Memory B cell (primary cell): ENCODE data around the gene RTKN.
A peak's percentile ranks its signal among the peaks of the same experiment; 100 is the strongest.

Experiments
- ATAC-seq: fragments of 150-1000 bp; cut with Tn5 transposase; 2 replicates; pipeline ENCODE4 v1.10.0; 2021; ENCODE audit warnings: low read depth, mild to moderate bottlenecking, moderate library complexity
- DNase-seq, 2 donors: peaks; one replicate each; pipeline ENCODE4 v3.0.0; 2022; ENCODE audit warnings: low spot score in 2 of 2
- H3K27ac Mint-ChIP-seq: one replicate; pipeline ENCODE4 v1.8.0; 2022; ENCODE audit warnings: mild to moderate bottlenecking, moderate library complexity, mixed read lengths
- H3K27me3 Mint-ChIP-seq: one replicate; pipeline ENCODE4 v1.8.0; 2022; ENCODE audit warnings: mixed read lengths
- H3K36me3 Mint-ChIP-seq: one replicate; pipeline ENCODE4 v1.8.0; 2022; ENCODE audit warnings: mild to moderate bottlenecking, mixed read lengths
- H3K4me1 Mint-ChIP-seq: one replicate; pipeline ENCODE4 v1.8.0; 2022; ENCODE audit warnings: mixed read lengths
- H3K4me3 Mint-ChIP-seq: one replicate; pipeline ENCODE4 v1.8.0; 2022; ENCODE audit warnings: mild to moderate bottlenecking, moderate library complexity, mixed read lengths
- H3K9me3 Mint-ChIP-seq: one replicate; pipeline ENCODE4 v1.8.0; 2022; ENCODE audit warnings: mixed read lengths

The RTKN gene

DNA sequence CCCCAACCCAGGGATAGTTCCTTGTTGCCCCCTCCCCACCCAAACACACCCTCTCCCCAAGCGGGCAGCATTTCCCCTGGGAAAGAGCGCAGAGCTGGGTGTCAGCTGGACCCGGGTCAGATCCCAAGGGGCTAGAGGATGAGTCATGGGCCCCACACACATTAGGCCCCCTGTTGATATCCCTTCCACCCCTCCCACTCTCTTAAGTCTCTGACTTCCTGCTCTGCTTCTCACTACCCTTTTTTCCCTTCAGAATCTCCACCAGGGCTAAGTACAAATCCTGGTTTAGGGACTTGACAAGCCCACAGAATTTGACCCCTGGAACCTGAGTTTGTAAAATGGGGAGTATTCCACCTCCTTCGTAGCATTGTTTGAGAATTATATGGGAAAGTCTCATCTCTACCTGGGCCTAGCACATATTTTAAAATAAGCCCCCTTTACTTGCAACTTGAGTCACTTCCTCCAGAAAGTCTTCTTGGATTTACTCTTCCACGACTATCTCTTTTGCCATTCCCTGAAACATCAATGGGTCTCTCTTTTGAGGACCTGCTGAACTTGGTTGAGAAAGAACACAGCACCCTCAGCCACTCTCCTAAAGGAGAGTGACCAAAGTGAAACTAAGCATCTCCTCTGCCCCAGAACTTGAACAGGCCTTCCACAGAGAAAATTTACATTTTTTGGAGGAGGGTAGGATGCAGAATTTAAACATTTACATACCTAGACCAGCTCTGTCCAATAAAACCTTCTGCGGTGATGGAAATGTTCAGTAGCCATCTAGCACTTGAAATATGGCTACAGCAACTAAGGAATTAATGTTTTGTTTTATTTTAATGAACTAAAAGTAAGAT is 4.7 kb downstream of the RTKN start:
- peaks cover 2% of the 10 kb centered on the region for H3K27me3 Mint-ChIP-seq
- H3K36me3 Mint-ChIP-seq: no peaks in the 10 kb centered on the region
- H3K4me1 Mint-ChIP-seq: peaks cover 17% of the 10 kb centered on the region
- ATAC-seq (no peak), DNase-seq (no peak)
- no peak overlapping the region for H3K27ac Mint-ChIP-seq
- no peaks in the 10 kb centered on the region for H3K9me3 Mint-ChIP-seq
- no peak overlapping the region for H3K4me3 Mint-ChIP-seq

DNA sequence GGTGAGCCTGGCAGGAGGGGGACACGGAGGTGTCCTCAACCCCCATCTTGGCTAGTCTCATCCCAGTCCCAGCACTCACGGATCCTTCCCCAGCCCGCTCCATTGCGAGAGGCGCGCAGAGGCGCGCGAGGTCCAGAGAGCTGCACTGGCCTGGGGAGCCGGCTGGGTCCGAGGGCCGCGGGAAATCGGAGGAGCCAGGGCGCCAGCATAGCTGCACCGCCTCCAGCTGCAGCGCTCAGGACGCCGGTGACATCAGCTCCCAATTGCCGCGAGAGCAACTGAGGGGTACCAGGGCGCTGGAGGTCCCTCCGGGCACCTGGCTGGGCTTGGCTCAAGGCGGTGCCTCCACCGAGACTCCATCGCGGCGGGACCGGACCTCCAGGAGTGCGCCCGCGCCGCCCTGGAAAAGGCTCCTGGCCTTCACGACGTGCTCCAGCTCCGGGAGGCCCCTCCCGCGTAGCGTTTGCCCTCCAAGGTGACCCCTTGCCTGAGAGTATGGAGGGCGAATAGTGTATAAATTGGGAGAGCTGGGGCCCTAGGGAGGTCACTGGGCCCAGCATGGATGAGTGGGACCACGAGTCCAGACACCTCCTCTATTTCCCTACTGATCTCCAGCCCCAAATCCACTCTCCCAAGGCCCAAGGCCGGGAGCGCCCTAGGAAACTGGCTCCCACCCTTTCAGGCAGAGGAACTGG is 5.5 kb downstream of the RTKN start:
- no peak overlapping the region for H3K4me3 Mint-ChIP-seq
- ATAC-seq: no peak
- H3K9me3 Mint-ChIP-seq: no peaks in the 10 kb centered on the region
- no peak overlapping the region for H3K27ac Mint-ChIP-seq
- H3K4me1 Mint-ChIP-seq: peaks cover 17% of the 10 kb centered on the region
- DNase-seq: no peak
- H3K36me3 Mint-ChIP-seq: no peaks in the 10 kb centered on the region
- peaks cover 2% of the 10 kb centered on the region for H3K27me3 Mint-ChIP-seq

DNA sequence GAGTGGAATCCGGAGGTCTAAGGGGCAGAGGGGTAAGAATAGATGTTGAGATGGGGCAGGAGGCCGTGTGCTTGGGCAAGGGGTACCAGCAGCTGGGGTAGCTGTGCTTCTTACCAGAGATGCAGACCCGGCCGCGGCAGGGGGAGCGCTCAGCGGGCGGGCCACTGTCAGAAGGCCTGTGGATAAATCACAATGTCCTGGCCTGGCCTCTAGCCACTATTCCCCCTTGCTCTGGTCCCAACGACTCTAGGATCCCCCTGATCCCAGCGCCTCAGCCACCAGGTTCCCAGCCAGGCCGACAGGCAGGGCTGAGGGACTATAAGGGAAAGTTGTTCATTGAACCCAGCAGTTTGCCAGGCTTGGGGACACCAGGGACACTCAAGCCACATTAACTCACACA is 11.2 kb downstream of the RTKN start:
- Mint-ChIP-seq H3K27ac (no peak overlapping the region), H3K4me3 (no peak overlapping the region), H3K27me3 (no peaks in the 10 kb centered on the region), H3K36me3 (peaks cover 6% of the 10 kb centered on the region), H3K9me3 (no peaks in the 10 kb centered on the region), H3K4me1 (no peaks in the 10 kb centered on the region)
- no peak for DNase-seq
- ATAC-seq: no peak

DNA sequence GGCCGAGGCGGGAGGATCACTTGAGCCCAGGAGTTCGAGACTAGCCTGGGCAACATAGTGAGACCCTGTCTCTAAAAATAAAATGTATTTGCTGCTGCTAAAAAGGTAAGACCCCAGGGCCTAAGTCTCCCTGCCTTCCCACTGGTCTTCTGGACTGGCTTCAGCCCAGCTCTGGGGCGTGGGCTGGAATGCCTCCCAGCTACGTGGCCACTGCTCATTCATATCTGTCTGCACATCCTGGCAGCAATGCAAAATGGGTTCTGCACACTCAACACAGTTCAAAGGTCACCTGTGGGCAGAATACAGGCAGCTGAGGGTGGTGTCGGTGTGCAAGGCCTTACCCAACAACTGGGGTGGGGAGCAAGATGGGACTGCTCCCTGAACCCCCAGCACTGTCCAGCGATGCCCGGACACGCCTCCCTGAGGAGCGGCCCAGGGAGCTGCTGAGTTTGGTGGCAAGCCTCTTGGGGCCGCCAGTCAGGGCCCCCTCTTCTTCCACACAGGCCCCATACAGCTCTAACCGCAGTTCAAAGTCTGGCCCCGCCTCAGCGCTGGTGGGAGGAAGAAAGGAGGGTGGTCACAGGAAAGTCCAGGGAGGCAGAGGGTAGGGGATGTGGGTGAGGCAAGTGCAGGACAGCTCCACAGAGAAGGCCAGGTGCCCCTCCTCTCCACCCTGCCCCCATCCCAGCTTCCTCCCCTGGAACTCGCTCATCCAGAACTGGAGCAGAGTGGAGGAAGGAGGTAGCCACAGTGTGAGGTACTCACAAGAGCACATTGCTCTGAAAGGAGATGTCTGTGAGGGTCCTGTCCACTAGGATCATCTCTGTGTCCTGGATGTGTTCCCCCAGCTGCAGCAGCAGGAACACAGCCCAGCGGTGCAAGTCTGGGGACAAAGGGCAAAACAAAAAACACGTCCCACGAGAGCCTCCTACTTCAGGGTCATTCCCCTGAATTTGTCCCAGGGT is 12.0 kb downstream of the RTKN start:
- Mint-ChIP-seq H3K36me3 (peaks cover 8% of the 10 kb centered on the region), H3K27me3 (no peaks in the 10 kb centered on the region), H3K27ac (no peak overlapping the region), H3K4me1 (no peaks in the 10 kb centered on the region), H3K4me3 (no peak overlapping the region), H3K9me3 (no peaks in the 10 kb centered on the region)
- ATAC-seq (no peak), DNase-seq (no peak)

DNA sequence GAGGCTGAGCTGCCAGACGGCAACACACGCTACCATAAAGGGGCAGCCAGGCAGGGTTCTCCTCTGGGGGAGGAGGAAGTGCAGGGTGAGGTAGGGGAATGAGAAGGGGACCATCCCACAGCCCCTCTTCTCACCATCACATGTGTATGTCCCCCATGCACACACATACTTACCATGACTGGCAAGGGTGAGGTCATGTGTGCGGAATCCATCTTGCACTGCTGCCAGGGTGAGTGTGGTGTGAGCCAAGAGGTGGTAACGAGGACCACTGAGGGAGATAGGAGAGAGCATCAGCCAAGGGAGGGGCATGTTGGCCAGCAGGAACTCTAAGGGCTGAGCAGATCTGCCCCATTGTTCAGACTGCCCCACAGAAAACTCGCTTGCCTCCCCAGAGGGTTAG is 13.1 kb downstream of the RTKN start:
- Mint-ChIP-seq H3K9me3 (no peaks in the 10 kb centered on the region), H3K4me3 (no peak overlapping the region), H3K36me3 (peaks cover 8% of the 10 kb centered on the region), H3K27ac (no peak overlapping the region), H3K27me3 (no peaks in the 10 kb centered on the region), H3K4me1 (no peaks in the 10 kb centered on the region)
- ATAC-seq: no peak
- DNase-seq: no peak

DNA sequence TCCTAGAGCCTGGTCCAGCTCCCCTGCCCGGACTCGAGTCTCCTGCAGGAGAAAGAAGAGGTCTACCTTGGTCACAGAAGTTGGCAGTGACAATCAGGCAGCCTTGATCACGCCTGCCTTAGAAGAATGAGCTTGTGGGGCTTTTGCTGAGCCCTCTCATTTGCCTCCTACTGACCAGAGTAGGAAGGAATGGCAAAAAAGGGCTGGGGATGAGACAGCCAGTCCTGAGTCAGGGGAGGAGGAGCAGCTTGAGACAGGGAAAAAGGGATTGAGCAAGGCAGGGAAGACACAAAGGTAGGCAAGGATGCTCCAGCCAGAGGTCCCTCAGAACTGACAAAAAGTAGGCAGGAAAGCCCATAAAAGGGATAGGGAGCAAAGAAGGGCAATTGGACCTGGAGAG is 14.2 kb downstream of the RTKN start:
- no peaks in the 10 kb centered on the region for H3K27me3 Mint-ChIP-seq
- no peak overlapping the region for H3K27ac Mint-ChIP-seq
- no peaks in the 10 kb centered on the region for H3K9me3 Mint-ChIP-seq
- ATAC-seq: no peak
- no peak overlapping the region for H3K4me3 Mint-ChIP-seq
- DNase-seq: no peak
- H3K4me1 Mint-ChIP-seq: peaks cover 7% of the 10 kb centered on the region
- H3K36me3 Mint-ChIP-seq: peaks cover 8% of the 10 kb centered on the region

DNA sequence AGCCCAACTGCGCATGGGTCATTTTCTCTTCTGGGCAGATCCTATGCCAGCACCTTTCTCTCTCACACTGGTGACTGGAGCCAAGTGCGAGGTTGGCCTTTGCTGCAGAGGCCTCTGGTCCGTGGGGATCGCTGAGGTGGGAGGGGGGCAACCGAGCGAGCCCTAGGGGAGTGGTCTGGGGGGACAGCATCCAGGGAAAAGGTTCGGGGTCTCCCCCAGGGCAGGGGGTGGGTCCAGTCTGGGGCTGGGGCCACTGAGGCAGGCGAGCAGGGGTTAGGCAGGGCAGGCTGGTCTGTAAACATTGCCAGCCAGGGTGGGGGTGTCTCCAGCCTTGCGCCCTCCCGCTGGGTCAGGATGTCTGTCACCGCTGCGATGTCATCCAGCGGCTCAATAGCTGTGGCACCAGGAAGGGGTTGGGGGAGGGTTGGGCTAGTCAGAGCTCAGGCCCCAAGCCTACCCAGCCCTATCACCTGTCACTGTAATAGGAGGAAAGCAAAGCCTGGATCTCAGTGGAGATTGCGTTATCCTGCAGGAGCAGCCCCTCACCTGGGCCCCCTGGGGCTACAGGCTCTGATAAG is 15.5 kb downstream of the RTKN start:
- H3K4me3 Mint-ChIP-seq: no peak overlapping the region
- H3K27ac Mint-ChIP-seq: no peak overlapping the region
- H3K36me3 Mint-ChIP-seq: peaks cover 8% of the 10 kb centered on the region
- H3K27me3 Mint-ChIP-seq: no peaks in the 10 kb centered on the region
- DNase-seq (no peak), ATAC-seq (no peak)
- H3K9me3 Mint-ChIP-seq: no peaks in the 10 kb centered on the region
- peaks cover 7% of the 10 kb centered on the region for H3K4me1 Mint-ChIP-seq

DNA sequence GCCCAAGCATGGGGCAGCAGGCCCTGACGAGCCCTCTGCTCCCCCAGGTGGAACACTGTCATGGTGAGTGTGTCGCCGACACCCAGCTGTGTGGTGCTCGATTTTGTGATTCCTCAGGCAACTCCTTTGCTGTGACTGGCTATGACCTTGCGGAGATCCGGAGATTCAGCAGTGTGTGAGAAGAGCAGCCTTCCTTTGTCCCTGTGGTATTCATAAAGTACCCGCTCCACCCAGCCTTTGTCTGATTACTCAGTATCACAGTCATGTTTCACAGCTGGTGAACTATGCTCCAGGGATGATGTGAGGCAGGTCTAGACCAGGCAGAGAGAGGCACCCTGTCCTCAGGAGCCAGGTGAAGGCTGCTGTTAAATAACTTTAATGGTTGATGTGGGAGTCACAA is 16.2 kb downstream of the RTKN start:
- Mint-ChIP-seq H3K4me3 (no peak overlapping the region), H3K4me1 (peaks cover 10% of the 10 kb centered on the region)
- ATAC-seq: no peak

DNA sequence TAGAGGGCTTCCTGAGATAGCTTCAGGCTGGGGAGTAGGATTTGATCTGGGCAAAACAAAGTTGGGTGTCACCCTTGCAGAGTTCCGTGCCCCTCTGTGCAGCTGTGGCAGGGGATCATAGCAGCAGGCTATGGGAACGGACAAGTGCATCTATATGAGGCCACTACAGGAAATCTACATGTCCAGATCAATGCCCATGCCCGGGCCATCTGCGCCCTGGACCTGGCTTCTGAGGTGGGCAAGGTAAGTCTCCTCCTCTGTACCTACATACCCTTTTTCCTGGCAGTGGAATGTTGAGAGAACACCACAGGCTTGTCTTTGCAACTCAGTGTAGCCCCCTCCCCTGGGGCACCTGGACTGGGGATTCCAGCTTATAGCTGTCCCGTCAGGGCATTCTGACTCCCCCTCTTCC is 16.7 kb downstream of the RTKN start:
- H3K27ac Mint-ChIP-seq: no peak overlapping the region
- no peaks in the 10 kb centered on the region for H3K27me3 Mint-ChIP-seq
- no peak for ATAC-seq
- no peak for DNase-seq
- H3K9me3 Mint-ChIP-seq: no peaks in the 10 kb centered on the region
- no peak overlapping the region for H3K4me3 Mint-ChIP-seq
- H3K36me3 Mint-ChIP-seq: peaks cover 8% of the 10 kb centered on the region
- peaks cover 14% of the 10 kb centered on the region for H3K4me1 Mint-ChIP-seq

More for the DNA sequence above, 16.2 kb downstream of the RTKN start:
- no peak overlapping the region for H3K27ac Mint-ChIP-seq
- peaks cover 8% of the 10 kb centered on the region for H3K36me3 Mint-ChIP-seq
- DNase-seq: no peak
- H3K9me3 Mint-ChIP-seq: no peaks in the 10 kb centered on the region
- H3K27me3 Mint-ChIP-seq: no peaks in the 10 kb centered on the region

DNA sequence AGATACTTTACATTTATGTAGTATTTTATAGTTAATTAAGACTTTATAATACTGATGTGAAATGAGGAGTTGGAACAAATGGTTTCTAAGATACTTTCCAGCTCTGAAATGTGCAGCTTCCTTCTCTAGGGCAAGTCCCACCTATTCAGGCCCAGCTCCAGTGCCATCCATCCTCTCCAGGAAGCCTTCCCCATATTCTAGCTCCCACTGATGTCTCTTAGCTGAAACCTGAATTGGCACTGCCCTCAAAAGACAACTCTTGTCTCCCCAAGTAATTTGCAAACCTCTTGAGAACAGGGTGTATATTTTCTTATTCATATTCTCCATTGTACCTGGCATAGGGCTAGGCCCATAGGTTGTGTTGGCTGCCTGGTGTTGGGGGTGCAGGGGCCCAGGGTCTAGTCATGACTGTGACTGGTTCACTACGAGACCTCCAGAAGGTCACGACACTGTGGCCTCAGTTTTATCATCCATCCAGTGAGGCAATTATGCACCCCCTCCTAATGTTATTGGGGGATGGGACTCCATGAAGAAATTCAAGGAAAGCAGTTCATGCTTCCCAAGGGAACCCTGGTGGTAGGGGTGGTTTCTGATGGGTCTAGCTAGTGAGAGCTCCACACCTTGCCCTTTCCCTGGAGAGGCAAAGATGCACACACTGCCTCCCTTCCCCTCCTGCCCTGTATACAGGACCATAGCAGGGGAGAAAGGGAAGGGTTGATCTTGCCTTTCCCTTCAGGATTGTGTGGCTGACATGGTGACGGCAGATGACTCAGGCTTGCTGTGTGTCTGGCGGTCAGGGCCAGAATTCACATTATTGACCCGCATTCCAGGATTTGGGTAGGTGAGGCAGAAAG is 17.4 kb downstream of the RTKN start:
- peaks cover 6% of the 10 kb centered on the region for H3K36me3 Mint-ChIP-seq
- no peaks in the 10 kb centered on the region for H3K27me3 Mint-ChIP-seq
- ATAC-seq (no peak), DNase-seq (no peak)
- no peak overlapping the region for H3K27ac Mint-ChIP-seq
- H3K4me1 Mint-ChIP-seq: peaks cover 14% of the 10 kb centered on the region
- H3K4me3 Mint-ChIP-seq: no peak overlapping the region
- no peaks in the 10 kb centered on the region for H3K9me3 Mint-ChIP-seq

DNA sequence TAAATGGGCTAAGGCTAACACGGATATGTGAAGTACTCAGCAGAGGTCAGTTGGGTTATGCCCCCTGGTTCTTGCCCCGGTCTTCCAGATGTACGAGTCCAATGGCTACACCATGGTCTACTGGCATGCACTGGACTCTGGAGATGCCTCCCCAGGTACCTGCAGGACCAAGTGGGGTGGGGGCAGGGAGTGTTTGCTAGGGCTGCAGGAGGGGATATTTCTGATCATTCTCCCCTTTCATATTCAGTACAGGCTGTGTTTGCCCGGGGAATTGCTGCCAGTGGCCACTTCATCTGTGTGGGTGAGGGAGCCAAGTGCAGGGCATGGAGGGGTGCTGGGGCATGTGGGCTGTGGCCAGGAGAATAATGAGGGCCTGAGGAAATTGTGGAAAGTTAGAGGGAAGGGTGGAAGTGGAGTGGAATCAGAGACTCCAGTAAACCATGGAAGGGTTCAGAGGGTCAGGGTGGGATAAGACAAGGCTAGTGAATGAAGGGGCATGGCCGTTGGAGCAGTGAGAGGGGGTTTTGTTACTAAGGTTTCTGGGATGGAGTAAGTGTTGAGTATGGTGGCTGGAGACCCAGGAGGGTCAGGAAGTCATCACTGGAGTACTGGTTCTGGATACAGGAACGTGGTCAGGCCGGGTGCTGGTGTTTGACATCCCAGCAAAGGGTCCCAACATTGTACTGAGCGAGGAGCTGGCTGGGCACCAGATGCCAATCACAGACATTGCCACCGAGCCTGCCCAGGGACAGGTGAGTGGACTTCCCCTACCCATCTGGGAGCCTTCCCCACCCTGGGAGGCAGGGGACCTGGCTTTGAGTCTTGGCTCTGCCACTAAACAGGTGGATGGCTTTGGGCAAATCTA is 18.3 kb downstream of the RTKN start:
- H3K27me3 Mint-ChIP-seq: no peaks in the 10 kb centered on the region
- peaks cover 14% of the 10 kb centered on the region for H3K4me1 Mint-ChIP-seq
- H3K9me3 Mint-ChIP-seq: no peaks in the 10 kb centered on the region
- H3K4me3 Mint-ChIP-seq: peak overlapping the region; percentile 98
- DNase-seq (no peak), ATAC-seq (no peak)
- peak overlapping the region; percentile 96 for H3K27ac Mint-ChIP-seq
- peaks cover 6% of the 10 kb centered on the region for H3K36me3 Mint-ChIP-seq

DNA sequence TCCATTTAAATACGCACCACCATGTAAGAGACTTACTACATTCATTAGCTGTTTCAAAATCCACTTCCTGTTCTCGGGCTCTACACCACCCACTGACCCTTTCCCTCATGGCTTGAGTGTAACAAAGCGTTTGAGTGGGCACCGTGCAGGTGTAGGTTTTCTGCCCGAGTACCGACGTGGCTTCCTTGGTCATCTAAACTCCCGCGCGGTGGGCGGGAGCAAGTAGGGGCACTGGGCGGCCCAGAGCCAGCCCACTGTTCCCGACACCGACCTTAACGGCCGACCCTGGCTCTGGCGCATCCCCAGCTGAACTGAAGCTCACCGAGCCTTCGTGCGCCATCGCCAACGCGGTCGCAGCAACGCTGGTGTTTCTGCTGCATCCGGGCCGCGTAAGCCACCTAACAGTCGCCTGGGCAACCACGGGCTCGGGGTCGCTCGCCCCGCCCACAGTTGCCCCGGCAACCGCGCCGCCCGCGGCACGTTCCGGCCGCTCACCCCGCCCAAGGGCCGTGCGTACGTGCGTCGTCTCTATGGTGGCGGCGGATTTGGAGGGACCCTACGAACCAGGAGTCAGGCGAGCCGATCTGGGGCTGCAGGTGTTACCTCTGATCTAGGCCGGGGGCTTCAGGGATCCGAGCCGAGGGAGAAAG is 20.4 kb downstream of the RTKN start, which contains the start of the genes C2orf81 and WDR54:
Gene C2orf81 (minus strand): TSS at position 399 of the 650 bp plus-strand sequence. CDS start 59 bp downstream, at position 340.
Gene WDR54 (plus strand): TSS at position 510 of the 650 bp plus-strand sequence. CDS start 424 bp downstream, outside the sequence.
- ATAC-seq (peak; percentile 92), DNase-seq (peak; percentile 94 to 97)
- peak within 1 kb of the TSS; percentile 96 for H3K27ac Mint-ChIP-seq
- peak within 1 kb of the TSS; percentile 98 for H3K4me3 Mint-ChIP-seq
- H3K9me3 Mint-ChIP-seq: no peaks in the 10 kb centered on the region
- H3K4me1 Mint-ChIP-seq: peaks cover 14% of the 10 kb centered on the region
- peaks cover 5% of the 10 kb centered on the region for H3K36me3 Mint-ChIP-seq
- no peaks in the 10 kb centered on the region for H3K27me3 Mint-ChIP-seq
